Thyroid gland (tissue), 4 donors: ENCODE data around the gene HK1.
"Not testable (repeated sequence)": the region's sequence is repeated elsewhere in the genome, so short reads cannot be mapped to it uniquely, and the experiment has no call there.

Experiments
- POLR2A ChIP-seq, 2 donors: fragments of 450-650 bp; IDR thresholded peaks; one replicate each; pipeline ENCODE4 v1.6.1; 2017; ENCODE audit warnings: antibody characterized with exemption in 2 of 2, mild to moderate bottlenecking in 2 of 2, moderate library complexity in 1 of 2
- TF ChIP-seq, protein P1 (sequence below), 6 experiments: fragments of 200-600 bp in 3 of 6; fragments of 450-650 bp in 3 of 6; sonication (generic) in 3 of 6; IDR thresholded peaks; one replicate each; pipeline ENCODE4 v1.5.1; 2016 to 2019; ENCODE audit warnings: antibody characterized with exemption in 6 of 6, mild to moderate bottlenecking in 2 of 6, inconsistent platforms in 1 of 6, moderate library complexity in 1 of 6

DNA sequence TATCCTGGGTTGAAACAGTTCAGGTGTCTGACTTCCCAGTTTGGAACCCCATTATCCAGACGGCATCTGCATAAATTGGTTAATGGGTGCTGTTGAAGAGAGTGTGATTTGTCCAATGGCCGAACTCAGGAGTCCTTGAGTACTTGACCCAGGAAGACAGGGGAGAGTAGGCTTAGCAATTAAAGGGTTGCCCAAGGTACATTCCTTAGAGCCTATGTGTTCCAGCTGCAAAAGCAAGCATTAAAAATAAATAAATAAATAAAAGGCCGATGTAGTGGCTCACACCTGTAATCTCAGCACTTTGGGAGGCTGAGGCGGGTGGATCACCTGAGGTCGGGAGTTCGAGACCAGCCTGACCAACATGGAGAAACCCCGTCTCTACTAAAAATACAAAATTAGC is 44.0 kb downstream of the HK1 start:
- TF ChIP-seq, protein P1, sequence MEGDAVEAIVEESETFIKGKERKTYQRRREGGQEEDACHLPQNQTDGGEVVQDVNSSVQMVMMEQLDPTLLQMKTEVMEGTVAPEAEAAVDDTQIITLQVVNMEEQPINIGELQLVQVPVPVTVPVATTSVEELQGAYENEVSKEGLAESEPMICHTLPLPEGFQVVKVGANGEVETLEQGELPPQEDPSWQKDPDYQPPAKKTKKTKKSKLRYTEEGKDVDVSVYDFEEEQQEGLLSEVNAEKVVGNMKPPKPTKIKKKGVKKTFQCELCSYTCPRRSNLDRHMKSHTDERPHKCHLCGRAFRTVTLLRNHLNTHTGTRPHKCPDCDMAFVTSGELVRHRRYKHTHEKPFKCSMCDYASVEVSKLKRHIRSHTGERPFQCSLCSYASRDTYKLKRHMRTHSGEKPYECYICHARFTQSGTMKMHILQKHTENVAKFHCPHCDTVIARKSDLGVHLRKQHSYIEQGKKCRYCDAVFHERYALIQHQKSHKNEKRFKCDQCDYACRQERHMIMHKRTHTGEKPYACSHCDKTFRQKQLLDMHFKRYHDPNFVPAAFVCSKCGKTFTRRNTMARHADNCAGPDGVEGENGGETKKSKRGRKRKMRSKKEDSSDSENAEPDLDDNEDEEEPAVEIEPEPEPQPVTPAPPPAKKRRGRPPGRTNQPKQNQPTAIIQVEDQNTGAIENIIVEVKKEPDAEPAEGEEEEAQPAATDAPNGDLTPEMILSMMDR (IDR thresholded peaks at IDR 0.05): not testable (repeated sequence)
- not testable (repeated sequence) for TF ChIP-seq POLR2A (IDR thresholded peaks at IDR 0.05)
